Neural progenitor cell (in vitro differentiated cells): ENCODE measurements around the gene ARHGAP21. TPM values are rescaled to one million over a fixed set of nuclear protein-coding genes. Genes with fewer than 3 reads are reported as not detected.
A peak's percentile ranks its signal among the peaks of the same experiment; 100 is the strongest.

ENCODE experiments used
- DNase-seq: peaks from one replicate; pipeline ENCODE4 v3.0.0-alpha.2; 2016; ENCODE audit warnings: low spot score
- H2AFZ ChIP-seq: fragments of 200-600 bp; sonication (generic); replicated peaks from 2 replicates; pipeline ENCODE4 v1.6.1; 2016; ENCODE audit warnings: antibody characterized with exemption
- H3F3A ChIP-seq: fragments of 200-600 bp; sonication (generic); 2 replicates; pipeline ENCODE4 v1.6.1; 2016; ENCODE audit warnings: antibody characterized with exemption, low read depth
- H3K27ac ChIP-seq: fragments of 200-600 bp; sonication (generic); 2 replicates; pipeline ENCODE4 v1.5.1; 2016; ENCODE audit warnings: mild to moderate bottlenecking
- H3K27me3 ChIP-seq: fragments of 200-600 bp; sonication (generic); 2 replicates; pipeline ENCODE4 v1.6.1; 2016; ENCODE audit warnings: mild to moderate bottlenecking, moderate library complexity
- H3K36me3 ChIP-seq: fragments of 200-600 bp; sonication (generic); 2 replicates; pipeline ENCODE4 v1.5.1; 2016
- H3K4me1 ChIP-seq: fragments of 200-600 bp; sonication (generic); 2 replicates; pipeline ENCODE4 v1.6.1; 2016; ENCODE audit warnings: mixed run types
- H3K4me2 ChIP-seq: fragments of 200-600 bp; sonication (generic); 2 replicates; pipeline ENCODE4 v1.6.1; 2016
- H3K4me3 ChIP-seq: fragments of 200-600 bp; sonication (generic); 2 replicates; pipeline ENCODE4 v1.5.1; 2016
- H3K79me2 ChIP-seq: fragments of 200-600 bp; sonication (generic); 2 replicates; pipeline ENCODE4 v1.6.1; 2016; ENCODE audit warnings: low read depth
- H3K9ac ChIP-seq: fragments of 200-600 bp; sonication (generic); 2 replicates; pipeline ENCODE4 v1.6.1; 2016
- H3K9me3 ChIP-seq: fragments of 200-600 bp; sonication (generic); 2 replicates; pipeline ENCODE4 v1.5.1; 2016; ENCODE audit warnings: low read depth
- H4K20me1 ChIP-seq: fragments of 200-600 bp; sonication (generic); 2 replicates; pipeline ENCODE4 v1.6.1; 2016; ENCODE audit warnings: low read depth
- H3K27ac Mint-ChIP-seq: 3 replicates; pipeline ENCODE4 v1.8.0; 2021; ENCODE audit warnings: mixed read lengths
- H3K27me3 Mint-ChIP-seq: 2 replicates; pipeline ENCODE4 v1.8.0; 2022; ENCODE audit warnings: low read depth, mild to moderate bottlenecking, inconsistent platforms, moderate library complexity, mixed read lengths; ENCODE audit not compliant: insufficient read depth
- H3K36me3 Mint-ChIP-seq: 3 replicates; pipeline ENCODE4 v1.8.0; 2021; ENCODE audit warnings: mixed read lengths
- H3K4me1 Mint-ChIP-seq: 3 replicates; pipeline ENCODE4 v1.8.0; 2021; ENCODE audit warnings: mixed read lengths
- H3K4me3 Mint-ChIP-seq: 3 replicates; pipeline ENCODE4 v1.8.0; 2021; ENCODE audit warnings: mild to moderate bottlenecking, moderate library complexity, mixed read lengths
- H3K9me3 Mint-ChIP-seq: 3 replicates; pipeline ENCODE4 v1.8.0; 2020; ENCODE audit warnings: mixed read lengths
- EZH2 ChIP-seq: fragments of 200-600 bp; sonication (generic); IDR thresholded peaks from 2 replicates; pipeline ENCODE4 v1.6.1; 2017; ENCODE audit warnings: antibody characterized with exemption, mild to moderate bottlenecking, moderate library complexity
- EZH2phosphoT487 ChIP-seq: fragments of 200-600 bp; sonication (generic); IDR thresholded peaks from 2 replicates; pipeline ENCODE4 v1.6.1; 2017; ENCODE audit warnings: antibody characterized with exemption
- total RNA-seq: library from RNA; depleted of rRNA; stranded (reverse); fragments of >200 nt; gene quantifications from 2 replicates; pipeline ENCODE4 v1.2.3, GENCODE V29; 2015; ENCODE audit warnings: low replicate concordance
- TF ChIP-seq, protein P1 (sequence below): fragments of 200-600 bp; sonication (generic); IDR thresholded peaks from 2 replicates; pipeline ENCODE4 v1.5.1; 2017; ENCODE audit warnings: antibody characterized with exemption, mild to moderate bottlenecking

ARHGAP21 gene
- total RNA-seq, 1 donor from 2014 or later, result 65.7 TPM

DNA sequence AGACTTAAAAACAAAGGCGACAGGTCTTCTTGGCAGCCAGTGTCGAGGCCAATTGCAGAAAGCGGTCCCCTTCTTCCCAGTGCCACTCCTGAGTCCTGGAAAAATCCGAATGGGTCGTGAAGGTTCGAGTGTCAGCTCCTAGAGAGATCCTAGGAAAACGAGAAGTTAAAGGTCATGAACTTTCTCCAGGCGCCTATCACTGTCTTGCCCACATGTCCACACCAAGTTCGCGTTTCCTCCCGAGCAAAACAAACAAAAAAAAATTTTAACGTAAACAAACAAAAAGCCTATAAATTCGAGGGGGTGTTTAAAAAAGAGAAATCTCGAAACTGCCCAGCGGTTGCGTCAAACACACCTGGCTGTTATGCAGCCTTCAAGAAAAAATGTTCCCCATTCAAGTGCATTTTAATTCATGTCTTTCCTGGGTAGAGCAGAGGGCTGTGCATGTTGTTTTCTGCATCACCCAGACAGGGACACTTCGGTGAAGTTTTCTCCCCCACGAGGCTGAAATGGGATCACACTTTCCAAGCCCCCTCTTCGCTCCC, 1.5 kb downstream of the ARHGAP21 start:
- no peak overlapping the region for H3K27ac ChIP-seq
- H3K36me3 Mint-ChIP-seq, result peaks cover 6% of the 10 kb centered on the region
- peaks cover 7% of the 10 kb centered on the region for H3K27me3 ChIP-seq
- peak overlapping the region; percentile 98 for H3K4me3 ChIP-seq
- H3F3A ChIP-seq, result peaks cover 8% of the 10 kb centered on the region
- H3K27ac Mint-ChIP-seq, result peak overlapping the region; percentile 91
- no peaks in the 10 kb centered on the region for H3K9me3 ChIP-seq
- no peak overlapping the region for H3K9ac ChIP-seq
- TF ChIP-seq EZH2 (no peak), EZH2phosphoT487 (no peak)
- TF ChIP-seq, protein P1, sequence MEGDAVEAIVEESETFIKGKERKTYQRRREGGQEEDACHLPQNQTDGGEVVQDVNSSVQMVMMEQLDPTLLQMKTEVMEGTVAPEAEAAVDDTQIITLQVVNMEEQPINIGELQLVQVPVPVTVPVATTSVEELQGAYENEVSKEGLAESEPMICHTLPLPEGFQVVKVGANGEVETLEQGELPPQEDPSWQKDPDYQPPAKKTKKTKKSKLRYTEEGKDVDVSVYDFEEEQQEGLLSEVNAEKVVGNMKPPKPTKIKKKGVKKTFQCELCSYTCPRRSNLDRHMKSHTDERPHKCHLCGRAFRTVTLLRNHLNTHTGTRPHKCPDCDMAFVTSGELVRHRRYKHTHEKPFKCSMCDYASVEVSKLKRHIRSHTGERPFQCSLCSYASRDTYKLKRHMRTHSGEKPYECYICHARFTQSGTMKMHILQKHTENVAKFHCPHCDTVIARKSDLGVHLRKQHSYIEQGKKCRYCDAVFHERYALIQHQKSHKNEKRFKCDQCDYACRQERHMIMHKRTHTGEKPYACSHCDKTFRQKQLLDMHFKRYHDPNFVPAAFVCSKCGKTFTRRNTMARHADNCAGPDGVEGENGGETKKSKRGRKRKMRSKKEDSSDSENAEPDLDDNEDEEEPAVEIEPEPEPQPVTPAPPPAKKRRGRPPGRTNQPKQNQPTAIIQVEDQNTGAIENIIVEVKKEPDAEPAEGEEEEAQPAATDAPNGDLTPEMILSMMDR, result no peak
- H3K27me3 Mint-ChIP-seq, result no peaks in the 10 kb centered on the region
- peaks cover 43% of the 10 kb centered on the region for H3K4me1 ChIP-seq
- DNase-seq, result no peak
- H2AFZ ChIP-seq, result peak overlapping the region; percentile 93
- no peaks in the 10 kb centered on the region for H3K36me3 ChIP-seq
- peaks cover 61% of the 10 kb centered on the region for H3K79me2 ChIP-seq
- H4K20me1 ChIP-seq, result peaks cover 50% of the 10 kb centered on the region
- peaks cover 24% of the 10 kb centered on the region for H3K4me1 Mint-ChIP-seq
- H3K4me3 Mint-ChIP-seq, result no peak overlapping the region
- no peaks in the 10 kb centered on the region for H3K9me3 Mint-ChIP-seq
- peak overlapping the region; percentile 95 for H3K4me2 ChIP-seq

DNA sequence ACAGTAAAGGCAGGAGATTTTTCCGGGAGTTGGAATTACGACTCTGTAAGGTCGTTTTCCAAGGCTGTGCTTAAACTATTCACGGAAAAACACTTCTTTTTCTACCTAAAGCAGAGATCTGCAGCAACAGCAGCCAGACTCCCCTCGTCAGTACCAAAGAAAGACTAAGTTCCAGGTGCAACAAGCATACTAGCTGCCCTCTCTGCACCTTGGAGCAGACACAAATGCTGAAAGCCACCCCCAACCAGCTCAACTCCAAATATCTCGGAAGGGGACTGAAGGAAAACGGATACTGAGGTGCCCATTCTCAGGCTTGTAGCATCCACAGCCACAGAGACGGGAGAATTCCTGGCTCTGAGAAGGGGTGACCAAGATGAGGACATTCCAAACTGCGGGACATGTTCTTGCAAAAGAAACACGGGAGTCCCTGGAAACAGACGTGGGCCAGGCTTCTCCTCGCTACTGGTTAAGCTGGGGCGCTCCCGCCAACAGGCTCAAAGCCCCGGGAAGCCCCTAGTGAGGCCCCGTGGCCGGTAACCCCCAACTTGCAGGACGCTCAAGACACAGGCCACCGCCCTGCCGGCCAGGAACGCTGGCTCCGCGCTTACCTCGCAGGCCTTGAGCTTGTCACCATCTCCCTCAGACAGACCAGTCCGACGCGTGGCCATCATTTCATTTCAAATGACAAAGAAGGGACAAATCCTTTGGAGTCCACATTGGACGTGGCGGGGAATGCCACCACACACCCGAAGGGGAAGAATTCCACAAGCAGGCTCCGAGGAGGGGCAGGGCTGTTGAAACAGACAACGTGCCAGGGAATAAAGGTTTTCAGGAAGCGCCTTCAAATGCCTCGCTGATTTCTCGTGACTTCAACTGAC, 2.2 kb downstream of the ARHGAP21 start:
- Histone ChIP-seq H3K9me3 (no peaks in the 10 kb centered on the region), H4K20me1 (peaks cover 57% of the 10 kb centered on the region), H3K27ac (no peak overlapping the region), H3K36me3 (no peaks in the 10 kb centered on the region), H2AFZ (no peak overlapping the region), H3F3A (peaks cover 8% of the 10 kb centered on the region), H3K9ac (no peak overlapping the region), H3K4me3 (peak overlapping the region; percentile 98), H3K4me2 (peak overlapping the region; percentile 95), H3K27me3 (peaks cover 7% of the 10 kb centered on the region), H3K4me1 (peaks cover 48% of the 10 kb centered on the region), H3K79me2 (peaks cover 69% of the 10 kb centered on the region)
- H3K27me3 Mint-ChIP-seq, result no peaks in the 10 kb centered on the region
- peak overlapping the region; percentile 79 for H3K27ac Mint-ChIP-seq
- peaks cover 24% of the 10 kb centered on the region for H3K4me1 Mint-ChIP-seq
- no peak for TF ChIP-seq EZH2phosphoT487
- TF ChIP-seq EZH2, result peak; percentile 39
- H3K4me3 Mint-ChIP-seq, result no peak overlapping the region
- peaks cover 6% of the 10 kb centered on the region for H3K36me3 Mint-ChIP-seq
- peak; percentile 54 for DNase-seq
- H3K9me3 Mint-ChIP-seq, result no peaks in the 10 kb centered on the region

DNA sequence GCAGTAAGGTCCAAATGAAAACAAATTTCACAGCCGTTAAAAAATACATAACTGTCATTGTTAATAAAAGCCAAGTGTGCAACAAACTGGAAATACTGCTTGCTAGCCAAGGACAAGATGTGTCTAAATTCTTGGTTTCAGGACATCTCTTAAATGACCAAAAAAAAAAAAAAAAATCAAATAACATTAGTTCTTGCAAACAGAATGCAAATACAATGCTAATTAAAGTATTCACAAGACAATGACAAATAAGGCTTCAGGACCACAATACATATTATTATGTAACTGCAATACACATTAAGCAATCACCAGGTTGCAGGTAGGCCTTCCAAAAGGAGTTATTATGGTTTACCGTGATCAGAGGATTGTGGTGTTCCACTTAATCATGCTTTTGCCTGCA, 3.6 kb downstream of the ARHGAP21 start:
- Mint-ChIP-seq H3K9me3 (no peaks in the 10 kb centered on the region), H3K27me3 (no peaks in the 10 kb centered on the region), H3K4me1 (peaks cover 17% of the 10 kb centered on the region), H3K4me3 (no peak overlapping the region), H3K27ac (no peak overlapping the region), H3K36me3 (peaks cover 9% of the 10 kb centered on the region)
- Histone ChIP-seq H4K20me1 (peaks cover 68% of the 10 kb centered on the region), H3K27ac (no peak overlapping the region), H3K4me3 (peak overlapping the region; percentile 98), H3K79me2 (peaks cover 82% of the 10 kb centered on the region), H2AFZ (no peak overlapping the region), H3K9me3 (no peaks in the 10 kb centered on the region), H3K36me3 (no peaks in the 10 kb centered on the region), H3K4me2 (peak overlapping the region; percentile 95), H3K27me3 (peaks cover 7% of the 10 kb centered on the region), H3K9ac (no peak overlapping the region), H3F3A (peaks cover 6% of the 10 kb centered on the region), H3K4me1 (peaks cover 48% of the 10 kb centered on the region)
- DNase-seq, result no peak
- TF ChIP-seq, protein P1, result no peak
- TF ChIP-seq EZH2 (no peak), EZH2phosphoT487 (no peak)
